ENCODE measurements around the gene GFRA1. TPM values are rescaled to one million over a fixed set of nuclear protein-coding genes. Genes with fewer than 3 reads are reported as not detected.

Gene GFRA1
- total RNA-seq (2021; fragmentation: NEBNext Ultra II Directional; extraction: Animal tissue kit (Norgen Biotek cat#: 25700)) (2.0 TPM in 2 replicates), polyA plus RNA-seq (2011; rRNA removed) (1.1 and 2.2 TPM in 2 replicates), polyA minus RNA-seq (2011; rRNA and poly(A)+ RNA removed) (2.0 and 2.5 TPM in 2 replicates)
- polyA plus RNA-seq (2011; cell fraction: cytosol; rRNA removed) = 2.0 TPM
- 2.4 TPM for polyA plus RNA-seq (2011; cell fraction: nucleus; rRNA removed)
- polyA plus RNA-seq (2012, experiment 1 of 2) = 0.52 to 0.88 TPM (median 0.61 TPM) in 4 replicates
- polyA plus RNA-seq (2012, experiment 2 of 2) = 0.35 TPM
- polyA plus RNA-seq (2013, experiment 1 of 2) = 1.1 TPM
- polyA plus RNA-seq (2013, experiment 2 of 2) = 1.1 TPM
- 1.0 TPM for polyA minus RNA-seq (2011; cell fraction: cytosol; rRNA and poly(A)+ RNA removed)
- 1.7 TPM for polyA minus RNA-seq (2011; cell fraction: nucleus; rRNA and poly(A)+ RNA removed)
- long read RNA-seq, experiment 1, partial matches to known transcripts = 0 of 1 reads
- long read RNA-seq, experiment 1, other reads (novel, unspliced or antisense) = 1 of 1 reads
- long read RNA-seq, experiment 2 = 0 reads

- H3K4me1 ChIP-seq (replicated peaks in 1 of 4; ENCODE audit: control insufficient read depth in 3 of 4, insufficient read depth in 4 of 4, low read length in 3 of 4) = peaks cover 0 to 7% (median 3%) of the 10 kb centered on the region in 4 experiments; a peak in 5 of 7 replicates
- no peak within 1 kb of the TSS for H2BK5ac ChIP-seq (ENCODE audit: low read depth, low read length)
- H3K36me3 ChIP-seq (ENCODE audit: control insufficient read depth in 2 of 4, insufficient read depth in 4 of 4, low read length in 3 of 4) = no peaks in the 10 kb centered on the region
- H2AFZ ChIP-seq (ENCODE audit: low read length) = peak within 1 kb of the TSS; percentile 73
- peak within 1 kb of the TSS; percentile 75; the same call in 1 of the 2 replicates for H2BK15ac ChIP-seq (ENCODE audit: low read length)
- H3K23me2 ChIP-seq (ENCODE audit: low read depth, low read length) = peaks cover 31% of the 10 kb centered on the region
- WGBS, 2 experiments (ENCODE audit: extremely low coverage in 1 of 2, insufficient coverage in 1 of 2, insufficient read length in 1 of 2, insufficient replicate concordance in 2 of 2, low coverage in 1 of 2, low lambda C conversion rate in 2 of 2, missing lambda C conversion rate in 1 of 2) = 1% methylated on average over 24 of the region's 72 CpGs; no CpG with 5 or more reads in 1 of the 2 experiments
- H3K27me3 ChIP-seq (replicated peaks in 1 of 4; ENCODE audit: control insufficient read depth in 3 of 4, extremely low read depth in 1 of 4, insufficient read depth in 3 of 4, low read length in 3 of 4) = peaks cover 42 to 79% (median 74%) of the 10 kb centered on the region in 4 experiments
- peaks cover 0 to 3% of the 10 kb centered on the region in 2 experiments for H4K20me1 ChIP-seq (replicated peaks in 1 of 2; ENCODE audit: control insufficient read depth in 1 of 2, insufficient read depth in 2 of 2, low read length in 2 of 2)
- H3K4me3 ChIP-seq (ENCODE audit: extremely low read depth in 1 of 4, insufficient read depth in 2 of 4, low read depth in 3 of 4, low read length in 4 of 4) = peak within 1 kb of the TSS; percentile 45 to 77 (median 70)
- no peak within 1 kb of the TSS for H2BK20ac ChIP-seq (ENCODE audit: low read length)
- ChIA-PET CTCF (ENCODE audit: partially characterized antibody) (interaction anchor here (0.6 to 3.0 kb wide), 11 partner anchors 9 to 151 kb away, joined by 3 to 15 read pairs (median 3); no protein-coding TSS in a partner anchor), POLR2A (ENCODE audit: partially characterized antibody) (interaction anchor here (0.6 to 0.7 kb wide), 2 partner anchors 64 to 867 kb away, joined by 3 read pairs; no protein-coding TSS in a partner anchor)
- peak within 1 kb of the TSS in 3 of 4 experiments; percentile 20 to 42 (median 31); a peak in 2 of 7 replicates for H3K9ac ChIP-seq (replicated peaks in 1 of 4; ENCODE audit: extremely low read depth in 1 of 4, low read depth in 3 of 4, low read length in 3 of 4)
- no peak within 1 kb of the TSS for H2AK5ac ChIP-seq (ENCODE audit: low read depth, low read length)
- H3K4ac ChIP-seq (replicated peaks; ENCODE audit: insufficient read length, low read depth, low read length) = no peak within 1 kb of the TSS
- no peak for FAIRE-seq
- no peaks in the 10 kb centered on the region for H3K9me3 ChIP-seq (ENCODE audit: insufficient read depth in 2 of 2, low read depth in 1 of 2, low read length in 1 of 2)
- H3K27ac ChIP-seq (ENCODE audit: low read depth, low read length) = no peak within 1 kb of the TSS
- H3K56ac ChIP-seq (replicated peaks; ENCODE audit: insufficient read length, low read depth, low read length) = no peak within 1 kb of the TSS
- H4K8ac ChIP-seq (ENCODE audit: extremely low read depth, insufficient read depth, low read length) = peak within 1 kb of the TSS; percentile 62
- H4K5ac ChIP-seq (ENCODE audit: insufficient read length, low read depth, low read length) = no peak within 1 kb of the TSS
- no peak within 1 kb of the TSS for H4K91ac ChIP-seq (replicated peaks; ENCODE audit: insufficient read length, low read length)
- no peaks in the 10 kb centered on the region for H3K79me2 ChIP-seq (ENCODE audit: control insufficient read depth in 1 of 2, insufficient read depth in 2 of 2, low read length in 2 of 2)
- peak within 1 kb of the TSS; percentile 99 for H3K4me2 ChIP-seq (ENCODE audit: insufficient read depth in 1 of 2, low read depth in 2 of 2, low read length in 2 of 2)
- no peaks in the 10 kb centered on the region for H3K79me1 ChIP-seq (ENCODE audit: low read depth, low read length)
- H2BK120ac ChIP-seq (replicated peaks; ENCODE audit: low read depth, low read length) = no peak within 1 kb of the TSS
- H2BK12ac ChIP-seq (ENCODE audit: low read depth, low read length) = peak within 1 kb of the TSS; percentile 50; the same call in 1 of the 2 replicates
- peak within 1 kb of the TSS; percentile 83; the same call in 1 of the 2 replicates for H3K18ac ChIP-seq (ENCODE audit: extremely low read depth, low read length)
- no peak within 1 kb of the TSS for H3K23ac ChIP-seq (ENCODE audit: insufficient read length)
- no peak within 1 kb of the TSS for H3K14ac ChIP-seq (ENCODE audit: insufficient read length)
- peak in 1 of 2 experiments; percentile 82 for DNase-seq (ENCODE audit: low read depth in 1 of 2, low spot score in 2 of 2)
- TF ChIP-seq HDAC6 (IDR thresholded peaks at IDR 0.05; ENCODE audit: low read depth, low read length) (no peak), YY1 (IDR thresholded peaks at IDR 0.05; ENCODE audit: low read depth, low read length) (0 out of 2 replicates have a peak, but pooled peaks have one; percentile 7), BCL11A (IDR thresholded peaks at IDR 0.05; ENCODE audit: low read depth in 2 of 2, low read length in 2 of 2) (no peak), TEAD4 (IDR thresholded peaks at IDR 0.05; ENCODE audit: low read depth, low read length) (no peak), ASH2L (IDR thresholded peaks at IDR 0.05; ENCODE audit: low read length) (peak; percentile 84), EZH2 (IDR thresholded peaks at IDR 0.05; ENCODE audit: low read depth, low read length, severe bottlenecking) (peak; percentile 23), KDM4A (IDR thresholded peaks at IDR 0.05; ENCODE audit: low read depth, low read length, severe bottlenecking) (peak; percentile 67), MAX (IDR thresholded peaks at IDR 0.05) (peak; percentile 39; the same call in 1 of the 2 replicates)
Measured at GRCh38 chr10:116272440-116273283, at the start of gene GFRA1. TSS of gene GFRA1 (minus strand) at chr10:116273206. CDS start at chr10:116272029, 1,177 bp downstream.
